Parathyroid adenoma (tissue), 2 donors: Measurements from ENCODE around the gene INPP5D.
"Not testable (repeated sequence)": the region's sequence is repeated elsewhere in the genome, so short reads cannot be mapped to it uniquely, and the experiment has no call there.

Source experiments
- H2AFZ ChIP-seq: fragments of 300-600 bp; sonication (generic); one replicate; pipeline ENCODE4 v1.7.0; 2017; ENCODE audit warnings: antibody characterized with exemption, mild to moderate bottlenecking
- H3K27ac ChIP-seq: fragments of 300-600 bp; sonication (generic); one replicate; pipeline ENCODE4 v1.7.0; 2017
- H3K27me3 ChIP-seq: fragments of 300-600 bp; sonication (generic); one replicate; pipeline ENCODE4 v1.7.0; 2017; ENCODE audit warnings: low read length; ENCODE audit not compliant: control insufficient read depth, insufficient read depth
- H3K36me3 ChIP-seq: fragments of 300-600 bp; sonication (generic); one replicate; pipeline ENCODE4 v1.7.0; 2017; ENCODE audit warnings: low read length; ENCODE audit not compliant: control insufficient read depth, insufficient read depth
- H3K4me1 ChIP-seq: fragments of 300-600 bp; sonication (generic); one replicate; pipeline ENCODE4 v1.7.0; 2017; ENCODE audit warnings: control low read depth
- H3K4me2 ChIP-seq: fragments of 300-600 bp; sonication (generic); one replicate; pipeline ENCODE4 v1.7.0; 2017; ENCODE audit warnings: low read length
- H3K4me3 ChIP-seq: fragments of 300-600 bp; sonication (generic); one replicate; pipeline ENCODE4 v1.7.0; 2017; ENCODE audit warnings: low read depth, low read length
- H3K79me2 ChIP-seq: fragments of 300-600 bp; sonication (generic); one replicate; pipeline ENCODE4 v1.7.0; 2017; ENCODE audit warnings: control low read depth
- H3K9ac ChIP-seq: fragments of 300-600 bp; sonication (generic); one replicate; pipeline ENCODE4 v1.7.0; 2017; ENCODE audit warnings: mild to moderate bottlenecking
- H3K9me3 ChIP-seq: fragments of 300-600 bp; sonication (generic); one replicate; pipeline ENCODE4 v1.7.0; 2017; ENCODE audit warnings: low read length; ENCODE audit not compliant: control insufficient read depth
- CTCF ChIP-seq: fragments of 300-600 bp; sonication (generic); IDR thresholded peaks from one replicate; pipeline ENCODE4 v1.7.0; 2017; ENCODE audit warnings: antibody characterized with exemption, mild to moderate bottlenecking
- donor health status: primary hyperparathyroidism.

INPP5D gene

GRCh38 chr2:233098618-233099017 is 38.5 kb downstream of the INPP5D start:
- H2AFZ ChIP-seq = no peak overlapping the region
- no peaks in the 10 kb centered on the region for H3K4me1 ChIP-seq
- no peak overlapping the region for H3K4me2 ChIP-seq
- no peaks in the 10 kb centered on the region for H3K36me3 ChIP-seq
- H3K4me3 ChIP-seq = no peak overlapping the region
- no peaks in the 10 kb centered on the region for H3K79me2 ChIP-seq
- no peaks in the 10 kb centered on the region for H3K9me3 ChIP-seq
- H3K9ac ChIP-seq = no peak overlapping the region
- H3K27me3 ChIP-seq = no peaks in the 10 kb centered on the region
- no peak for TF ChIP-seq CTCF
- no peak overlapping the region for H3K27ac ChIP-seq

- H3K4me3 ChIP-seq, H3K79me2 ChIP-seq, H3K9me3 ChIP-seq, H3K4me1 ChIP-seq, H2AFZ ChIP-seq, H3K27me3 ChIP-seq, H3K36me3 ChIP-seq, H3K27ac ChIP-seq, H3K9ac ChIP-seq, H3K4me2 ChIP-seq: not testable (repeated sequence)
These were observed 39.7 kb downstream of the INPP5D start for GRCh38 chr2:233099820-233100191.

GRCh38 chr2:233100192-233100998 is 40.3 kb downstream of the INPP5D start:
- no peak overlapping the region for H3K27ac ChIP-seq

GRCh38 chr2:233101141-233101540 is 41.0 kb downstream of the INPP5D start:
- Histone ChIP-seq H3K4me2 (no peak overlapping the region), H3K4me1 (no peaks in the 10 kb centered on the region), H3K27ac (no peak overlapping the region), H3K9me3 (no peaks in the 10 kb centered on the region), H3K27me3 (no peaks in the 10 kb centered on the region), H3K79me2 (no peaks in the 10 kb centered on the region), H3K4me3 (no peak overlapping the region), H2AFZ (no peak overlapping the region), H3K9ac (no peak overlapping the region), H3K36me3 (no peaks in the 10 kb centered on the region)
- TF ChIP-seq CTCF = no peak

More at GRCh38 chr2:233100192-233100998, 40.3 kb downstream of the INPP5D start:
- H3K9me3 ChIP-seq = no peaks in the 10 kb centered on the region
- H3K4me1 ChIP-seq = no peaks in the 10 kb centered on the region
- H3K4me3 ChIP-seq = no peak overlapping the region
- no peaks in the 10 kb centered on the region for H3K36me3 ChIP-seq
- H3K9ac ChIP-seq = no peak overlapping the region
- H2AFZ ChIP-seq = no peak overlapping the region
- H3K79me2 ChIP-seq = no peaks in the 10 kb centered on the region
- H3K4me2 ChIP-seq = no peak overlapping the region
- TF ChIP-seq CTCF = no peak
- no peaks in the 10 kb centered on the region for H3K27me3 ChIP-seq

- Histone ChIP-seq H3K36me3 (no peaks in the 10 kb centered on the region), H3K9ac (no peak overlapping the region), H2AFZ (no peak overlapping the region), H3K4me3 (no peak overlapping the region), H3K4me2 (no peak overlapping the region), H3K4me1 (no peaks in the 10 kb centered on the region), H3K79me2 (no peaks in the 10 kb centered on the region), H3K27me3 (no peaks in the 10 kb centered on the region), H3K9me3 (no peaks in the 10 kb centered on the region), H3K27ac (no peak overlapping the region)
- no peak for TF ChIP-seq CTCF
These were observed 41.7 kb downstream of the INPP5D start for GRCh38 chr2:233101816-233102215.
